Measurements from ENCODE around the gene LRP1.
A peak's percentile ranks its signal among the peaks of the same experiment; 100 is the strongest.

The LRP1 gene

DNA sequence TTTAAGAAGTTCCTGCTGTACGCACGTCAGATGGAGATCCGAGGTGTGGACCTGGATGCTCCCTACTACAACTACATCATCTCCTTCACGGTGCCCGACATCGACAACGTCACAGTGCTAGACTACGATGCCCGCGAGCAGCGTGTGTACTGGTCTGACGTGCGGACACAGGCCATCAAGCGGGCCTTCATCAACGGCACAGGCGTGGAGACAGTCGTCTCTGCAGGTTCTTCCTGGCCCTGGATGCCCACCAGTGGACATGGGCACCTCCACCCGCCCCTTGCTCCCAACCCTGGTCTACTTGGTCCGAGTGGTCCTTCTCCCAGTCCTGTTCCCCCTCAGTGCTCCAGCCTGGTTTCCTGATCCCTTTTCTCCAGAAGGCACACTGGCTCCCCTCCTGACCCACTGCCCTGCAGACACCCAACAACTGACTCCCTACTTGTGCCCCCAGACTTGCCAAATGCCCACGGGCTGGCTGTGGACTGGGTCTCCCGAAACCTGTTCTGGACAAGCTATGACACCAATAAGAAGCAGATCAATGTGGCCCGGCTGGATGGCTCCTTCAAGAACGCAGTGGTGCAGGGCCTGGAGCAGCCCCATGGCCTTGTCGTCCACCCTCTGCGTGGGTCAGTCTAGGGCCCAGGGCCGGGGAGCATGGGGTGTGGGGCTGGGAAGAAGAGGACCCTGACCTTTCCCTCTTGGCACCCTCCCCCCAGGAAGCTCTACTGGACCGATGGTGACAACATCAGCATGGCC is 51.2 kb downstream of the LRP1 start:
- TF ChIP-seq, protein P1, sequence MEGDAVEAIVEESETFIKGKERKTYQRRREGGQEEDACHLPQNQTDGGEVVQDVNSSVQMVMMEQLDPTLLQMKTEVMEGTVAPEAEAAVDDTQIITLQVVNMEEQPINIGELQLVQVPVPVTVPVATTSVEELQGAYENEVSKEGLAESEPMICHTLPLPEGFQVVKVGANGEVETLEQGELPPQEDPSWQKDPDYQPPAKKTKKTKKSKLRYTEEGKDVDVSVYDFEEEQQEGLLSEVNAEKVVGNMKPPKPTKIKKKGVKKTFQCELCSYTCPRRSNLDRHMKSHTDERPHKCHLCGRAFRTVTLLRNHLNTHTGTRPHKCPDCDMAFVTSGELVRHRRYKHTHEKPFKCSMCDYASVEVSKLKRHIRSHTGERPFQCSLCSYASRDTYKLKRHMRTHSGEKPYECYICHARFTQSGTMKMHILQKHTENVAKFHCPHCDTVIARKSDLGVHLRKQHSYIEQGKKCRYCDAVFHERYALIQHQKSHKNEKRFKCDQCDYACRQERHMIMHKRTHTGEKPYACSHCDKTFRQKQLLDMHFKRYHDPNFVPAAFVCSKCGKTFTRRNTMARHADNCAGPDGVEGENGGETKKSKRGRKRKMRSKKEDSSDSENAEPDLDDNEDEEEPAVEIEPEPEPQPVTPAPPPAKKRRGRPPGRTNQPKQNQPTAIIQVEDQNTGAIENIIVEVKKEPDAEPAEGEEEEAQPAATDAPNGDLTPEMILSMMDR (IDR thresholded peaks at IDR 0.05; ENCODE audit: low read depth, low read length) = no peak

DNA sequence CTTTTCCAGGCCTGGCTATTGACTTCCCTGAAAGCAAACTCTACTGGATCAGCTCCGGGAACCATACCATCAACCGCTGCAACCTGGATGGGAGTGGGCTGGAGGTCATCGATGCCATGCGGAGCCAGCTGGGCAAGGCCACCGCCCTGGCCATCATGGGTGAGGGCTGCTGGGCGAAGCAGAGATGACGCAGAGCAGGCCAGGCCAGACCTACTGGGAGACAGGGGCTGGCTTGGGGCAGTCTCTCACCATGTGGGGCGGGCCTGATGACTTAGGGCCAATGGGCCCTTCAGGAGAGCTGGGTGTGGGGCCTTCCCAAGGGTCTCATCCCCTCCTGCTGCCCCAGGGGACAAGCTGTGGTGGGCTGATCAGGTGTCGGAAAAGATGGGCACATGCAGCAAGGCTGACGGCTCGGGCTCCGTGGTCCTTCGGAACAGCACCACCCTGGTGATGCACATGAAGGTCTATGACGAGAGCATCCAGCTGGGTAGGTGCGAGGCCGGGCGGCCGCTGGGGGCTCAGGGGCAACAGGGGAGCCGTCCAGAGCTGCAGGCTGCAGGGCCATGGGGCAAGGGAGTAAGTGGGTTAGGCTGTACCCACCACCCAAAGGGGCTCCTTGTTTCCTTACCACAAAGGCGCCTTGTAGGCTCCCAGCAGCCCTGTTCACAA is 52.2 kb downstream of the LRP1 start:
- TF ChIP-seq, protein P1 (IDR thresholded peaks at IDR 0.05; ENCODE audit: low read depth, low read length) = no peak
- no peak overlapping the region for H3K4me3 ChIP-seq (ENCODE audit: low read depth, low read length)

More for the DNA sequence above, 51.2 kb downstream of the LRP1 start:
- no peak overlapping the region for H3K4me3 ChIP-seq (ENCODE audit: low read depth, low read length)

DNA sequence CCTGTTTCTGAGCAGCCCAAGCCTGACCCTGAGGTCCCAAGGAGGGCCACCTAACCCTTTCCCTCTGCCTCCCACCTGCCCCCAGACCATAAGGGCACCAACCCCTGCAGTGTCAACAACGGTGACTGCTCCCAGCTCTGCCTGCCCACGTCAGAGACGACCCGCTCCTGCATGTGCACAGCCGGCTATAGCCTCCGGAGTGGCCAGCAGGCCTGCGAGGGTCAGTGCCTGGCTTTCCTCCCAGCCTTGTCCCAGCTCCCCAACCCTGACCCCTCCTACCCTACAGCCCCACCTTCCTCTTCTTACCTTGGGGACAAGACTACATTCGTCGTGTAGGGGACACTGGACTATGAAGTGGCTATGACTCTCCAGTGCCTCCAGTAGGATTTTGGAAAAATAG is 52.8 kb downstream of the LRP1 start:
- H3K4me3 ChIP-seq (ENCODE audit: low read depth, low read length) = no peak overlapping the region
- TF ChIP-seq, protein P1 (IDR thresholded peaks at IDR 0.05; ENCODE audit: low read depth, low read length) = no peak

DNA sequence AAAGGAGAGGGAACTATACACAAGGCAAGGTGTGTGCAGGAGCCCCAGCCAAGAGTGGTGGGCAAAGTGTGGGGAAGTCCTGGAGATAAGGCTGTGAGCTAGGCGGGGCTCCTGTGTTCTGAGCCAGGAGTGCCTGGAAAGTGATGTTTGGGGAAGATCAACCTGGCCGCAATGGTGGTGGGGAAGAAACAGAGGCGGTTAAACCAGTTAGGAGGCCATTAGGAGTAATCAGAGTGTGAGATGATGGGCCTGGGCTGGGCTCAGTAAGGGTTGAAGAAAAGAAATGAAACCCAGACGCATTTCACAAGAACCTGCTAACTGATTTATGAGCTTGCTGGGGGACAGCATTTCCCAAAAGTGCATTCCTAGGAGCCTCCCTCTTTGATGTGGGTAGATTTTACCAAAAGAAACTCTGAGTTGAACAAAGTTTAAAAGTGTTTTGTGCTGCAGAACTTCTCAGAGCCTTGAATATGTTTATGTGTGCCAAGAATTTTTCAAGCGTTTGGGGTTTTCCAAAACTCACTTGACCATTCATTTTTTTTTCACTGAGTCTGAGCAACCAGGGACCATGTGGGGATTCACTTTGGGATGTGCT is 53.4 kb downstream of the LRP1 start:
- no peak overlapping the region for H3K4me3 ChIP-seq (ENCODE audit: low read depth, low read length)
- TF ChIP-seq, protein P1 (IDR thresholded peaks at IDR 0.05; ENCODE audit: low read depth, low read length) = no peak

DNA sequence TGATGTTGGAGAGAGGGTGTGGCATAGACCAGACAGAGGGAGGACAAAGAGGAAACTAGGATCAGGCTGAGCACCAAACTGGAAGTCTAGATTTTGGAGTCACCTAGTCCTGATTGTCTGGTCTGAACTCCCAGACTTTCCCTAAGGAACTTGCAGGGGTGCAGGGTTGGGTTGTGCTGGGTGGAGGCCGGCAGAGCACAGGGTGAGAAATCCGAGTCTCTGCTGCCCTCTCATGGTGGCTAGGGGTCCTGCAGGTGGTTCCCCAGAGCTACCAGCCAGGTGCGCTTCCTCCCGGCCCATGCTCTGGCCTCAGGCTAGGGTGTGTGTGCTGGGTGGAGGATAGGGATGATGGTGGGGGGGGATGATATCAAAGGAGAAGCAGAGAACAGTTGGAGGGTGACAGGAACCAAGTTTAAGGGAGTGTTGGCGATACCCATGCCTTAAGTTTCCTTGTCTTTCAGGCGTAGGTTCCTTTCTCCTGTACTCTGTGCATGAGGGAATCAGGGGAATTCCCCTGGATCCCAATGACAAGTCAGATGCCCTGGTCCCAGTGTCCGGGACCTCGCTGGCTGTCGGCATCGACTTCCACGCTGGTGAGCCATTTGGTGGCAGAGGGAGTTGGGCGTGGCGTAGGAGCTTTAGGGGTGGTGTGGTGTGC is 54.8 kb downstream of the LRP1 start:
- H3K4me3 ChIP-seq (ENCODE audit: low read depth, low read length) = no peak overlapping the region
- TF ChIP-seq, protein P1 (IDR thresholded peaks at IDR 0.05; ENCODE audit: low read depth, low read length) = peak; percentile 82

DNA sequence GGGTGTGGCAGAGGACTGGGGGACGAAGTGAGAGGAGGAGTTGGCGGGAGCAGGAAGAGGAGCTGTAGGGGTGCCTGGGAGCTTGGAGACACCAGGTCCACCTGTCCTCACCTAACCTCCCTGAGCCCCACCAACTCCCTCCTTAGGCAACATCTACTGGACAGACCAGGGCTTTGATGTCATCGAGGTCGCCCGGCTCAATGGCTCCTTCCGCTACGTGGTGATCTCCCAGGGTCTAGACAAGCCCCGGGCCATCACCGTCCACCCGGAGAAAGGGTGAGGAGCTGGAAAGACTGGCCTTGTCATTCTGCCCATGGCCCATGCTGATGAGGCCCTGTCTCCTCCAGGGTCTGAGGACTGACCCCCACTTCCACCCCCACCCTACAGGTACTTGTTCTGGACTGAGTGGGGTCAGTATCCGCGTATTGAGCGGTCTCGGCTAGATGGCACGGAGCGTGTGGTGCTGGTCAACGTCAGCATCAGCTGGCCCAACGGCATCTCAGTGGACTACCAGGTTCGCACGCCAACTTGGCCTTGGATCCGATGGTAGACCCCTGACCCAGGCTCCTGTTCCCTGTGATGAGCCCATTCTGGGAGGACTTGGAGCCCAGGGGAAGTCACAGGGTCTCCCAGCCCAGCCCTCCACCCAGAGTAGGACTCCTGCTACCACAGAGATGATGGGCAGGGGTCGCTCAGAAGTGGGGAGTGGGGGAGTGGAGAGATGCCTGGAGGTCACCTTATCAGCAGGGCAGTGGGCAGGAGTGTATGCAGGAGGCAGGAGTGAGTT is 55.8 kb downstream of the LRP1 start:
- no peak overlapping the region for H3K4me3 ChIP-seq (ENCODE audit: low read depth, low read length)
- TF ChIP-seq, protein P1 (IDR thresholded peaks at IDR 0.05; ENCODE audit: low read depth, low read length) = no peak
